Measurements from ENCODE around the gene TNIK.

DNA sequence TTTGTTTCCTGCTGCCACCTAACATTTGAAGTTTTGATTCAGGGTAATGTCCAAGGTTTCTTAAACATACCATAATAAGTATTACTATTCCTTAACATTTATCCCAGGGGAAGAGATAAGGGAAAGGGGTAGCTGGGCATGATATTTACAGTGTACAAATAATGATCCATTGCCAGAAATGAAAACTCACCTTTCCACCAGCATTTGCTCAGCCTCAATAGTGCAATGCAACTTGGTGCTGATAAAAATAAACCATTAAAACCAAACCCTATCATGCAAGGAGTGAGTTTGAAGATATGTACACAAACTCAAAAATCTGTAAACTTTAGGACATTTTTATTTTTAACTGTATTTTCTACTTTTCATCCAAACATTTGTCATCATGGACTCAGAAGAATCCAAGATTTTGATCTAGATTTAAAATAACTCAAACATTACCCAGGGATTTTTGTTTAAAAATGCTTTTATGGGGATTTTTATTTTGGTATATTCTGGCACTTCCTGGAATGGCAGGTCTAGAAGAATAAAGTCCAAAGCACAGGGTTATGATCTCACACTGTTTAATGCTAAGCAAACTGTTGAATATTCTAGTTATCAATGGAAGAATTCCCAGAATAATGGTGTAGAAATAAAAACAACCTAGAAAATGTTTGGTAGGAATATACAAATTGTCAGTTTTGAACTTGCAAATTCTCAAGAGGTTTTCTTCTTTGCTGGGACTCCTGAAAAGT is 401.2 kb downstream of the TNIK start:
- no peak for TF ChIP-seq CTCF (IDR thresholded peaks at IDR 0.05)
- TF ChIP-seq ZFX (IDR thresholded peaks at IDR 0.05; ENCODE audit: borderline replicate concordance): no peak
